GM23338 (cell line): ENCODE results near the gene METRNL. TPM values are rescaled to one million over a fixed set of nuclear protein-coding genes. Genes with fewer than 3 reads are reported as not detected.

ENCODE experiments used
- ATAC-seq: fragments of 200-7000 bp; cut with Tn5 transposase; 3 replicates; pipeline ENCODE4 v1.9.1; 2020
- DNase-seq: peaks from one replicate; pipeline ENCODE4 v3.0.0-alpha.2; 2015; ENCODE audit warnings: low spot score
- H2AFZ ChIP-seq: fragments of 200-600 bp; sonication (generic); 2 replicates; pipeline ENCODE4 v1.8.0; 2016; ENCODE audit warnings: antibody characterized with exemption, mild to moderate bottlenecking, moderate library complexity
- H3F3A ChIP-seq: fragments of 200-600 bp; sonication (generic); replicated peaks from 2 replicates; pipeline ENCODE4 v1.8.0; 2017; ENCODE audit warnings: antibody characterized with exemption, mixed run types, low read depth
- H3K27ac ChIP-seq: fragments of 200-600 bp; sonication (generic); 2 replicates; pipeline ENCODE4 v1.6.1; 2016; ENCODE audit warnings: low read depth
- H3K27me3 ChIP-seq: fragments of 200-600 bp; sonication (generic); 2 replicates; pipeline ENCODE4 v1.8.0; 2016; ENCODE audit warnings: mild to moderate bottlenecking, mixed run types, moderate library complexity; ENCODE audit not compliant: insufficient read depth
- H3K36me3 ChIP-seq: fragments of 200-600 bp; sonication (generic); 2 replicates; pipeline ENCODE4 v1.8.0; 2016; ENCODE audit warnings: mild to moderate bottlenecking; ENCODE audit not compliant: insufficient read depth
- H3K4me1 ChIP-seq: fragments of 200-600 bp; sonication (generic); 2 replicates; pipeline ENCODE4 v1.8.0; 2016; ENCODE audit warnings: mild to moderate bottlenecking, moderate library complexity; ENCODE audit not compliant: insufficient read depth
- H3K4me2 ChIP-seq: fragments of 200-600 bp; sonication (generic); 2 replicates; pipeline ENCODE4 v1.7.1; 2017; ENCODE audit warnings: mixed run types
- H3K4me3 ChIP-seq: fragments of 200-600 bp; sonication (generic); 2 replicates; pipeline ENCODE4 v1.6.1; 2016; ENCODE audit warnings: mixed run types
- H3K79me2 ChIP-seq: fragments of 200-600 bp; sonication (generic); replicated peaks from 2 replicates; pipeline ENCODE4 v1.8.0; 2017; ENCODE audit warnings: mild to moderate bottlenecking; ENCODE audit not compliant: insufficient read depth
- H3K9me2 ChIP-seq: fragments of 200-600 bp; sonication (generic); 2 replicates; pipeline ENCODE4 v1.8.0; 2017; ENCODE audit not compliant: insufficient read depth
- H4K20me1 ChIP-seq: fragments of 200-600 bp; sonication (generic); replicated peaks from 2 replicates; pipeline ENCODE4 v1.8.0; 2017; ENCODE audit warnings: mild to moderate bottlenecking; ENCODE audit not compliant: insufficient read depth
- H3K27ac Mint-ChIP-seq: 2 replicates; pipeline ENCODE4 v1.8.0; 2020; ENCODE audit warnings: inconsistent platforms, mild to moderate bottlenecking, moderate library complexity, mixed read lengths
- H3K27me3 Mint-ChIP-seq: 3 replicates; pipeline ENCODE4 v1.8.0; 2022; ENCODE audit warnings: low read depth, mild to moderate bottlenecking, moderate library complexity, mixed read lengths, inconsistent platforms; ENCODE audit not compliant: insufficient read depth, poor library complexity
- H3K36me3 Mint-ChIP-seq: 3 replicates; pipeline ENCODE4 v1.8.0; 2021; ENCODE audit warnings: low read depth, mild to moderate bottlenecking, inconsistent platforms, moderate library complexity, mixed read lengths
- H3K4me1 Mint-ChIP-seq: 3 replicates; pipeline ENCODE4 v1.8.0; 2020; ENCODE audit warnings: mild to moderate bottlenecking, inconsistent platforms, mixed read lengths
- H3K4me3 Mint-ChIP-seq: 3 replicates; pipeline ENCODE4 v1.8.0; 2021; ENCODE audit warnings: moderate library complexity, mild to moderate bottlenecking, inconsistent platforms, mixed read lengths
- H3K9me3 Mint-ChIP-seq: 3 replicates; pipeline ENCODE4 v1.8.0; 2020; ENCODE audit warnings: moderate library complexity, mild to moderate bottlenecking, inconsistent platforms, mixed read lengths
- CREB1 ChIP-seq: fragments of 250-450 bp; sonication (Bioruptor Pico); IDR thresholded peaks from 2 replicates; pipeline ENCODE4 v1.5.0; 2020; ENCODE audit warnings: low read depth, mild to moderate bottlenecking, moderate library complexity
- CTCF ChIP-seq, 2 experiments: fragments of 200-600 bp in 1 of 2; sonication (generic) in 1 of 2; conservative IDR thresholded peaks; 2 replicates each; pipeline versions ENCODE4 v1.5.1 to v1.6.1; 2016 to 2017; ENCODE audit warnings: antibody characterized with exemption in 2 of 2, low read depth in 2 of 2, mild to moderate bottlenecking in 2 of 2, moderate library complexity in 1 of 2
- EZH2 ChIP-seq: fragments of 200-600 bp; sonication (generic); IDR thresholded peaks from one replicate; pipeline ENCODE4 v1.8.0; 2017; ENCODE audit warnings: antibody characterized with exemption, mild to moderate bottlenecking, low read depth; ENCODE audit not compliant: unreplicated experiment
- EZH2phosphoT487 ChIP-seq: fragments of 200-600 bp; sonication (generic); IDR thresholded peaks from one replicate; pipeline ENCODE4 v1.8.1; 2018; ENCODE audit warnings: antibody characterized with exemption; ENCODE audit not compliant: unreplicated experiment
- JUNB ChIP-seq: IDR thresholded peaks from one replicate; pipeline ENCODE4 v1.6.1; 2016; ENCODE audit warnings: antibody characterized with exemption; ENCODE audit not compliant: unreplicated experiment
- NANOG ChIP-seq: IDR thresholded peaks from 2 replicates; pipeline ENCODE4 v1.6.1; 2016; ENCODE audit warnings: antibody characterized with exemption, borderline replicate concordance
- POLR2AphosphoS5 ChIP-seq: IDR thresholded peaks from 2 replicates; pipeline ENCODE4 v1.6.1; 2016; ENCODE audit warnings: antibody characterized with exemption, low read depth
- REST ChIP-seq: IDR thresholded peaks from one replicate; pipeline ENCODE4 v1.6.1; 2018; ENCODE audit warnings: antibody characterized with exemption; ENCODE audit not compliant: unreplicated experiment
- STAT1 ChIP-seq: IDR thresholded peaks from one replicate; pipeline ENCODE4 v1.6.1; 2016; ENCODE audit warnings: antibody characterized with exemption; ENCODE audit not compliant: unreplicated experiment
- ZNF331 ChIP-seq: fragments of 250-450 bp; sonication (Bioruptor Pico); IDR thresholded peaks from 2 replicates; pipeline ENCODE4 v1.5.0; 2020; ENCODE audit warnings: low read depth, mild to moderate bottlenecking, moderate library complexity
- polyA plus RNA-seq: library from polyadenylated mRNA; unstranded; fragments of >200 nt; fragmentation: Nextera tagmentation; extraction: Ambion mirVana; gene quantifications from 2 replicates; pipeline ENCODE4 v1.2.1, GENCODE V29; 2016
- total RNA-seq: library from RNA; depleted of rRNA; stranded (reverse); fragments of >200 nt; shearing (Covaris generic); gene quantifications from 2 replicates; pipeline ENCODE4 v1.2.3, GENCODE V29; 2014

Gene METRNL
- total and polyA plus RNA-seq, 2 experiments from 2014 or later: 12.2 to 20.2 TPM

- peaks cover 4% of the 10 kb centered on the region; the same call in 1 of the 2 replicates for H3K4me1 ChIP-seq
- ATAC-seq: no peak
- no peak overlapping the region for H3K27ac Mint-ChIP-seq
- no peak for DNase-seq
- no peak overlapping the region for H3K27ac ChIP-seq
- no peaks in the 10 kb centered on the region; the same call in 1 of the 2 replicates for H3F3A ChIP-seq
- H3K4me2 ChIP-seq: no peak overlapping the region
- no peaks in the 10 kb centered on the region for H4K20me1 ChIP-seq
- no peaks in the 10 kb centered on the region for H3K36me3 ChIP-seq
- H3K79me2 ChIP-seq: no peaks in the 10 kb centered on the region
- H3K4me1 Mint-ChIP-seq: peaks cover 23% of the 10 kb centered on the region
- H3K4me3 Mint-ChIP-seq: no peak overlapping the region
- no peak overlapping the region for H3K4me3 ChIP-seq
- no peaks in the 10 kb centered on the region for H3K9me2 ChIP-seq
- H3K27me3 ChIP-seq: no peaks in the 10 kb centered on the region; the same call in 1 of the 2 replicates
- peaks cover 2% of the 10 kb centered on the region; the same call in 2 of the 3 replicates for H3K9me3 Mint-ChIP-seq
- peaks cover 3% of the 10 kb centered on the region; the same call in 2 of the 3 replicates for H3K36me3 Mint-ChIP-seq
- peaks cover 27% of the 10 kb centered on the region for H3K27me3 Mint-ChIP-seq
- H2AFZ ChIP-seq: no peak overlapping the region
- TF ChIP-seq EZH2 (no peak), POLR2AphosphoS5 (no peak), REST (no peak), STAT1 (no peak), JUNB (no peak), CREB1 (CRISPR knock-in tag) (no peak), CTCF (conservative IDR thresholded peaks at IDR 0.05; ENCODE audit: low read depth in 2 of 2) (no peak), ZNF331 (CRISPR knock-in tag) (no peak), NANOG (no peak), EZH2phosphoT487 (no peak)
Measured at GRCh38 chr17:83116783-83117555, 37.6 kb downstream of the METRNL start.
